ENCODE measurements around the gene GLIPR1L2.

The GLIPR1L2 gene

GRCh38 chr12:75480469-75480949 is 89.6 kb downstream of the GLIPR1L2 start, which contains the start of gene GLIPR1:
GLIPR1 (plus strand) TSS chr12:75480755; CDS start chr12:75480881, 126 bp downstream.
- Histone ChIP-seq H3K79me2 (ENCODE audit: control insufficient read depth, low read length) (peaks cover 42% of the 10 kb centered on the region), H3F3A (ENCODE audit: control insufficient read depth, insufficient read depth) (peaks cover 24% of the 10 kb centered on the region), H3K27ac (ENCODE audit: low read depth, low read length) (peak within 1 kb of the TSS; percentile 87), H3K4me3 (ENCODE audit: low read length) (peak within 1 kb of the TSS; percentile 76), H3K4me2 (ENCODE audit: low read length) (peak within 1 kb of the TSS; percentile 73), H3K27me3 (ENCODE audit: control insufficient read depth, low read length) (no peaks in the 10 kb centered on the region), H3K4me1 (ENCODE audit: control insufficient read depth, low read length) (peaks cover 77% of the 10 kb centered on the region), H3K9me2 (replicated peaks; ENCODE audit: control insufficient read depth, low read length) (no peaks in the 10 kb centered on the region), H3K36me3 (ENCODE audit: control insufficient read depth, low read length) (peaks cover 35% of the 10 kb centered on the region), H3K9me3 (ENCODE audit: control insufficient read depth, insufficient read depth, low read length) (no peaks in the 10 kb centered on the region), H4K20me1 (ENCODE audit: control insufficient read depth, insufficient read depth, low read depth, low read length) (no peaks in the 10 kb centered on the region)
- TF ChIP-seq, protein P1, sequence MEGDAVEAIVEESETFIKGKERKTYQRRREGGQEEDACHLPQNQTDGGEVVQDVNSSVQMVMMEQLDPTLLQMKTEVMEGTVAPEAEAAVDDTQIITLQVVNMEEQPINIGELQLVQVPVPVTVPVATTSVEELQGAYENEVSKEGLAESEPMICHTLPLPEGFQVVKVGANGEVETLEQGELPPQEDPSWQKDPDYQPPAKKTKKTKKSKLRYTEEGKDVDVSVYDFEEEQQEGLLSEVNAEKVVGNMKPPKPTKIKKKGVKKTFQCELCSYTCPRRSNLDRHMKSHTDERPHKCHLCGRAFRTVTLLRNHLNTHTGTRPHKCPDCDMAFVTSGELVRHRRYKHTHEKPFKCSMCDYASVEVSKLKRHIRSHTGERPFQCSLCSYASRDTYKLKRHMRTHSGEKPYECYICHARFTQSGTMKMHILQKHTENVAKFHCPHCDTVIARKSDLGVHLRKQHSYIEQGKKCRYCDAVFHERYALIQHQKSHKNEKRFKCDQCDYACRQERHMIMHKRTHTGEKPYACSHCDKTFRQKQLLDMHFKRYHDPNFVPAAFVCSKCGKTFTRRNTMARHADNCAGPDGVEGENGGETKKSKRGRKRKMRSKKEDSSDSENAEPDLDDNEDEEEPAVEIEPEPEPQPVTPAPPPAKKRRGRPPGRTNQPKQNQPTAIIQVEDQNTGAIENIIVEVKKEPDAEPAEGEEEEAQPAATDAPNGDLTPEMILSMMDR (IDR thresholded peaks at IDR 0.05; ENCODE audit: low read depth, low read length, poor library complexity, severe bottlenecking): no peak
- TF ChIP-seq EZH2phosphoT487 (IDR thresholded peaks at IDR 0.05; ENCODE audit: borderline replicate concordance, low read length): no peak

DNA sequence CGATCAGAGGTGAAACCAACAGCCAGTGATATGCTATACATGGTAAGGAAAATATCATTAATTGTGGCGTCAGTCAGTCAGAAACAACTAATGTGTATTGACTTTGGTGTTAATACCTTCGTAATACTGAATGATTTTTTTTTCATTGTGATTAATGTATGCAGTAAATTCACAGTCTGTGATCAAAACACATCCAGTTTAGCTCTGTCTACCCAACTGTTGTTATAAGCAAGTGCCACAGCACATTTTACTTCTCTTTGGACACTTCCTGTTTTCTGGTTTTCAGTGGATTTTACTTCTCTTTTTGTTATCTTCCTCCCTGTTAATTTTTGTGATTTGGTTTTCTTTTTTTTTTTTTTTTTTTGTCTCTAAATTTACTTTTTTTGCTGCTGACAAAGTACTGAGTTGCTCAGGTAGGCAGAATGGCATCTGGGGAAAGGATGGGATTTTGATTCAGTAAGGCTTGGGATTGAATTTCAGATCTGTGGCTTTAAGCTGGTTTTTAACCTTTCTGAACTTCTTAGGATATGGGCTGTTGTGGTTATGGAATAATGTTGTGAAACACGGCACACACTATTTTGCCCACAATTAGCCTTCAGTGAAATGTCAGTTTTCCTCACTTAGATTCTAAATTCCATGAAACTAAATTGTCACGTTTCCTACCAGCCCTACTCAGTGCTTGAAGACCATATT is 90.3 kb downstream of the GLIPR1L2 start:
- TF ChIP-seq EZH2phosphoT487 (IDR thresholded peaks at IDR 0.05; ENCODE audit: borderline replicate concordance, low read length): no peak
- TF ChIP-seq, protein P1 (IDR thresholded peaks at IDR 0.05; ENCODE audit: low read depth, low read length, poor library complexity, severe bottlenecking): no peak
- peaks cover 77% of the 10 kb centered on the region for H3K4me1 ChIP-seq (ENCODE audit: control insufficient read depth, low read length)
- H3K4me3 ChIP-seq (ENCODE audit: low read length): peak overlapping the region; percentile 76

GRCh38 chr12:75481774-75482173 is 90.9 kb downstream of the GLIPR1L2 start:
- peak overlapping the region; percentile 87 for H3K27ac ChIP-seq (ENCODE audit: low read depth, low read length)
- no peaks in the 10 kb centered on the region for H4K20me1 ChIP-seq (ENCODE audit: control insufficient read depth, insufficient read depth, low read depth, low read length)
- peaks cover 46% of the 10 kb centered on the region for H3K36me3 ChIP-seq (ENCODE audit: control insufficient read depth, low read length)
- H3K4me1 ChIP-seq (ENCODE audit: control insufficient read depth, low read length): peaks cover 74% of the 10 kb centered on the region
- TF ChIP-seq, protein P1 (IDR thresholded peaks at IDR 0.05; ENCODE audit: low read depth, low read length, poor library complexity, severe bottlenecking): no peak
- no peak for TF ChIP-seq EZH2phosphoT487 (IDR thresholded peaks at IDR 0.05; ENCODE audit: borderline replicate concordance, low read length)
- peaks cover 52% of the 10 kb centered on the region for H3K79me2 ChIP-seq (ENCODE audit: control insufficient read depth, low read length)
- H3K9me2 ChIP-seq (replicated peaks; ENCODE audit: control insufficient read depth, low read length): no peaks in the 10 kb centered on the region
- H3F3A ChIP-seq (ENCODE audit: control insufficient read depth, insufficient read depth): peaks cover 24% of the 10 kb centered on the region
- peak overlapping the region; percentile 73 for H3K4me2 ChIP-seq (ENCODE audit: low read length)
- H3K4me3 ChIP-seq (ENCODE audit: low read length): peak overlapping the region; percentile 76
- H3K9me3 ChIP-seq (ENCODE audit: control insufficient read depth, insufficient read depth, low read length): no peaks in the 10 kb centered on the region
- no peaks in the 10 kb centered on the region for H3K27me3 ChIP-seq (ENCODE audit: control insufficient read depth, low read length)

More for the DNA sequence above, 90.3 kb downstream of the GLIPR1L2 start:
- H3F3A ChIP-seq (ENCODE audit: control insufficient read depth, insufficient read depth): peaks cover 24% of the 10 kb centered on the region
- peaks cover 41% of the 10 kb centered on the region for H3K36me3 ChIP-seq (ENCODE audit: control insufficient read depth, low read length)
- no peaks in the 10 kb centered on the region for H3K9me3 ChIP-seq (ENCODE audit: control insufficient read depth, insufficient read depth, low read length)
- no peaks in the 10 kb centered on the region for H3K9me2 ChIP-seq (replicated peaks; ENCODE audit: control insufficient read depth, low read length)
- no peaks in the 10 kb centered on the region for H4K20me1 ChIP-seq (ENCODE audit: control insufficient read depth, insufficient read depth, low read depth, low read length)
- peak overlapping the region; percentile 73 for H3K4me2 ChIP-seq (ENCODE audit: low read length)
- peaks cover 47% of the 10 kb centered on the region for H3K79me2 ChIP-seq (ENCODE audit: control insufficient read depth, low read length)
- H3K27ac ChIP-seq (ENCODE audit: low read depth, low read length): peak overlapping the region; percentile 87
- H3K27me3 ChIP-seq (ENCODE audit: control insufficient read depth, low read length): no peaks in the 10 kb centered on the region

Data from DOHH2 (cell line).